ENCODE measurements around the gene MTMR2.

DNA sequence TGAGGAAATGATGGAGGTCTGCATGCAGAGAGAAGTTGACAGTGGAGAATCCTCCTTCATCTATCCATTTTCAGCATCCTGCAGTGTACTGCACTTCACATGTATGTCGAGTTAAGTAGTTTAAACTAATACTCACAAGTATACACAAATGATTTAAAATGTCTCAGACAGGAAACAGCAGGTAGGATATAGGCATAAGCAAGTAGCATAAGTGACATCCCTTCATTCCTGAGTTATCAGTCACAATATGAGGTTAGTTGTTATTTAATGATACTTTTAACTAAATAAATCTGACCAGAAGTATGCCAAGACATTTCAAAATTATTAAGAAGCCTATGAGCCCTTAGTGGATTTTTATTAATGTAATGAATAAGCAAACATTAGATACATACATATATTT is 37.4 kb downstream of the MTMR2 start:
- TF ChIP-seq, protein P1, sequence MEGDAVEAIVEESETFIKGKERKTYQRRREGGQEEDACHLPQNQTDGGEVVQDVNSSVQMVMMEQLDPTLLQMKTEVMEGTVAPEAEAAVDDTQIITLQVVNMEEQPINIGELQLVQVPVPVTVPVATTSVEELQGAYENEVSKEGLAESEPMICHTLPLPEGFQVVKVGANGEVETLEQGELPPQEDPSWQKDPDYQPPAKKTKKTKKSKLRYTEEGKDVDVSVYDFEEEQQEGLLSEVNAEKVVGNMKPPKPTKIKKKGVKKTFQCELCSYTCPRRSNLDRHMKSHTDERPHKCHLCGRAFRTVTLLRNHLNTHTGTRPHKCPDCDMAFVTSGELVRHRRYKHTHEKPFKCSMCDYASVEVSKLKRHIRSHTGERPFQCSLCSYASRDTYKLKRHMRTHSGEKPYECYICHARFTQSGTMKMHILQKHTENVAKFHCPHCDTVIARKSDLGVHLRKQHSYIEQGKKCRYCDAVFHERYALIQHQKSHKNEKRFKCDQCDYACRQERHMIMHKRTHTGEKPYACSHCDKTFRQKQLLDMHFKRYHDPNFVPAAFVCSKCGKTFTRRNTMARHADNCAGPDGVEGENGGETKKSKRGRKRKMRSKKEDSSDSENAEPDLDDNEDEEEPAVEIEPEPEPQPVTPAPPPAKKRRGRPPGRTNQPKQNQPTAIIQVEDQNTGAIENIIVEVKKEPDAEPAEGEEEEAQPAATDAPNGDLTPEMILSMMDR (IDR thresholded peaks at IDR 0.05; ENCODE audit: insufficient read depth, low read length): no peak
- no peak for TF ChIP-seq POLR2AphosphoS5 (IDR thresholded peaks at IDR 0.05; ENCODE audit: low read depth)
